GM19099 (cell line): ENCODE results near the gene NCOA5.
A peak's percentile ranks its signal among the peaks of the same experiment; 100 is the strongest.

Experiments
- POLR2A ChIP-seq: IDR thresholded peaks from 3 replicates; pipeline ENCODE4 v1.6.1; 2011; ENCODE audit warnings: low read depth; ENCODE audit not compliant: insufficient read length; ENCODE audit errors: extremely low read depth

The NCOA5 gene

GRCh38 chr20:46111028-46111835 lies 21.5 kb upstream of the NCOA5 start:
- TF ChIP-seq POLR2A: no peak

- no peak for TF ChIP-seq POLR2A
Observed at GRCh38 chr20:46108976-46109375, 19.2 kb upstream of the NCOA5 start.

- TF ChIP-seq POLR2A: peak; percentile 52
Observed at GRCh38 chr20:46108435-46108841, 18.7 kb upstream of the NCOA5 start.

- no peak for TF ChIP-seq POLR2A
Observed at GRCh38 chr20:46107061-46107460, 17.3 kb upstream of the NCOA5 start.

GRCh38 chr20:46104262-46104661 lies 14.5 kb upstream of the NCOA5 start:
- TF ChIP-seq POLR2A: no peak

GRCh38 chr20:46102940-46103339 lies 13.2 kb upstream of the NCOA5 start:
- no peak for TF ChIP-seq POLR2A

- no peak for TF ChIP-seq POLR2A
Observed at GRCh38 chr20:46101957-46102356, 12.2 kb upstream of the NCOA5 start.

GRCh38 chr20:46100988-46101387 lies 11.2 kb upstream of the NCOA5 start:
- no peak for TF ChIP-seq POLR2A

GRCh38 chr20:46099491-46100287 lies 9.9 kb upstream of the NCOA5 start:
- TF ChIP-seq POLR2A: no peak

- TF ChIP-seq POLR2A: no peak
Observed at GRCh38 chr20:46093531-46093930, 3.8 kb upstream of the NCOA5 start.

GRCh38 chr20:46089167-46089416 lies 670 bp downstream of the NCOA5 start:
- TF ChIP-seq POLR2A: no peak

- TF ChIP-seq POLR2A: no peak
Observed at GRCh38 chr20:46088409-46089166, 1.2 kb downstream of the NCOA5 start.

- no peak for TF ChIP-seq POLR2A
Observed at GRCh38 chr20:46087161-46087560, 2.6 kb downstream of the NCOA5 start.

- TF ChIP-seq POLR2A: no peak
Observed at GRCh38 chr20:46085179-46085851, 4.4 kb downstream of the NCOA5 start.

- no peak for TF ChIP-seq POLR2A
Observed at GRCh38 chr20:46084805-46085178, 5.0 kb downstream of the NCOA5 start.
